ENCODE measurements around the gene TATDN3. TPM values are rescaled to one million over a fixed set of nuclear protein-coding genes. Genes with fewer than 3 reads are reported as not detected.
A peak's percentile ranks its signal among the peaks of the same experiment; 100 is the strongest.
"Not testable (repeated sequence)": the region's sequence is repeated elsewhere in the genome, so short reads cannot be mapped to it uniquely, and the experiment has no call there.

The TATDN3 gene
- total and polyA plus RNA-seq, 12 donors = 12.9 to 38.8 (median 24.2) TPM

GRCh38 chr1:212760126-212760823 lies 31.4 kb upstream of the TATDN3 start:
- no peaks in the 10 kb centered on the region for H3K27me3 ChIP-seq
- no peak for DNase-seq
- H3K27ac ChIP-seq = no peak overlapping the region
- no peak overlapping the region for H3K4me3 ChIP-seq
- peak in 4 of 9 donors; percentile 9 to 44 (median 16) for TF ChIP-seq CTCF (IDR thresholded peaks at IDR 0.05)
- ATAC-seq = peak in 5 of 8 donors; percentile 22 to 47 (median 39)
- WGBS, 2 donors = 90 to 97% methylated on average over 10 of the region's 10 CpGs
- intact Hi-C loops (cut with DNase I) = no loop called here
- H3K36me3 ChIP-seq = peaks cover 0 to 26% (median 0%) of the 10 kb centered on the region in 9 donors
- H3K9me3 ChIP-seq = no peaks in the 10 kb centered on the region
- peaks cover 0 to 3% (median 0%) of the 10 kb centered on the region in 9 donors for H3K4me1 ChIP-seq

GRCh38 chr1:212762234-212762633 lies 29.5 kb upstream of the TATDN3 start:
- Histone ChIP-seq H3K36me3 (peaks cover 0 to 27% (median 2%) of the 10 kb centered on the region in 9 donors), H3K27ac (no peak overlapping the region), H3K4me3 (no peak overlapping the region), H3K4me1 (peaks cover 0 to 3% (median 0%) of the 10 kb centered on the region in 9 donors), H3K9me3 (peaks cover 0 to 16% (median 5%) of the 10 kb centered on the region in 11 donors), H3K27me3 (no peaks in the 10 kb centered on the region)
- intact Hi-C loops (cut with DNase I) = no loop called here
- TF ChIP-seq CTCF (IDR thresholded peaks at IDR 0.05) = no peak
- ATAC-seq (no peak), DNase-seq (no peak)
- WGBS, 2 donors = 97 to 99% methylated on average over 4 of the region's 4 CpGs

- WGBS, 2 donors = 98% methylated on average over 9 of the region's 9 CpGs
- ATAC-seq (no peak), DNase-seq (no peak)
- intact Hi-C loops (cut with DNase I) = no loop called here
- no peak for TF ChIP-seq CTCF (IDR thresholded peaks at IDR 0.05)
- H3K9me3 ChIP-seq = peaks cover 0 to 22% (median 7%) of the 10 kb centered on the region in 11 donors
- no peaks in the 10 kb centered on the region for H3K27me3 ChIP-seq
- no peak overlapping the region for H3K27ac ChIP-seq
- H3K4me1 ChIP-seq = peaks cover 0 to 3% (median 0%) of the 10 kb centered on the region in 9 donors
- H3K4me3 ChIP-seq = no peak overlapping the region
- H3K36me3 ChIP-seq = peaks cover 0 to 33% (median 2%) of the 10 kb centered on the region in 9 donors
Measured at GRCh38 chr1:212762839-212763238, 28.9 kb upstream of the TATDN3 start.

GRCh38 chr1:212764718-212765281 lies 26.9 kb upstream of the TATDN3 start:
- H3K9me3 ChIP-seq = peaks cover 0 to 42% (median 23%) of the 10 kb centered on the region in 11 donors
- DNase-seq; intact Hi-C loops (cut with DNase I); H3K27me3 ChIP-seq; H3K4me1 ChIP-seq; H3K27ac ChIP-seq; ATAC-seq; H3K4me3 ChIP-seq: not testable (repeated sequence)
- 97 to 100% methylated on average over 1 of the region's 1 CpG for WGBS, 2 donors
- peaks cover 0 to 52% (median 2%) of the 10 kb centered on the region in 9 donors for H3K36me3 ChIP-seq

- ATAC-seq; H3K27ac ChIP-seq; DNase-seq; H3K27me3 ChIP-seq; H3K4me3 ChIP-seq; intact Hi-C loops (cut with DNase I); H3K4me1 ChIP-seq: not testable (repeated sequence)
- H3K9me3 ChIP-seq = peaks cover 0 to 59% (median 37%) of the 10 kb centered on the region in 11 donors
- H3K36me3 ChIP-seq = peaks cover 0 to 72% (median 2%) of the 10 kb centered on the region in 9 donors
- 49% methylated on average over 2 of the region's 2 CpGs for WGBS, 2 donors
Measured at GRCh38 chr1:212766825-212767224, 24.9 kb upstream of the TATDN3 start.
